Endothelial cell (in vitro differentiated cells): ENCODE results near the gene ROR2. TPM values are rescaled to one million over a fixed set of nuclear protein-coding genes. Genes with fewer than 3 reads are reported as not detected.

Experiments
- DNase-seq: peaks from one replicate; pipeline ENCODE4 v3.0.0; 2021; ENCODE audit warnings: low spot score
- H3K27ac Mint-ChIP-seq: one replicate; pipeline ENCODE4 v1.8.0; 2021; ENCODE audit warnings: mixed read lengths, inconsistent platforms; ENCODE audit not compliant: unreplicated experiment
- H3K27me3 Mint-ChIP-seq: one replicate; pipeline ENCODE4 v1.8.0; 2021; ENCODE audit warnings: mild to moderate bottlenecking, moderate library complexity, mixed read lengths, inconsistent platforms; ENCODE audit not compliant: unreplicated experiment
- H3K36me3 Mint-ChIP-seq: one replicate; pipeline ENCODE4 v1.8.0; 2021; ENCODE audit warnings: mild to moderate bottlenecking, low read depth, mixed read lengths, inconsistent platforms; ENCODE audit not compliant: unreplicated experiment
- H3K4me1 Mint-ChIP-seq: one replicate; pipeline ENCODE4 v1.8.0; 2021; ENCODE audit warnings: mild to moderate bottlenecking, mixed read lengths, inconsistent platforms; ENCODE audit not compliant: unreplicated experiment
- H3K4me3 Mint-ChIP-seq: one replicate; pipeline ENCODE4 v1.8.0; 2021; ENCODE audit warnings: mild to moderate bottlenecking, mixed read lengths, inconsistent platforms; ENCODE audit not compliant: unreplicated experiment
- H3K9me3 Mint-ChIP-seq: one replicate; pipeline ENCODE4 v1.8.0; 2021; ENCODE audit warnings: mixed read lengths, inconsistent platforms; ENCODE audit not compliant: unreplicated experiment
- total RNA-seq: library from RNA; stranded (reverse); fragmentation: NEBNext Ultra II Directional; extraction: Animal tissue kit (Norgen Biotek cat#: 25700); gene quantifications from one replicate; pipeline ENCODE4 v1.2.1, GENCODE V29; 2021; ENCODE audit not compliant: unreplicated experiment
- TF ChIP-seq, protein P1 (sequence below): fragments of 200-600 bp; sonication (generic); IDR thresholded peaks from one replicate; pipeline ENCODE4 v1.5.0; 2021; ENCODE audit warnings: antibody characterized with exemption; ENCODE audit not compliant: unreplicated experiment

Gene ROR2
- total RNA-seq, 1 donor from 2014 or later, result 3.5 TPM

GRCh38 chr9:91842358-91843049, 107.5 kb downstream of the ROR2 start:
- DNase-seq, result no peak
- no peaks in the 10 kb centered on the region for H3K9me3 Mint-ChIP-seq
- H3K4me1 Mint-ChIP-seq, result no peaks in the 10 kb centered on the region
- TF ChIP-seq, protein P1, sequence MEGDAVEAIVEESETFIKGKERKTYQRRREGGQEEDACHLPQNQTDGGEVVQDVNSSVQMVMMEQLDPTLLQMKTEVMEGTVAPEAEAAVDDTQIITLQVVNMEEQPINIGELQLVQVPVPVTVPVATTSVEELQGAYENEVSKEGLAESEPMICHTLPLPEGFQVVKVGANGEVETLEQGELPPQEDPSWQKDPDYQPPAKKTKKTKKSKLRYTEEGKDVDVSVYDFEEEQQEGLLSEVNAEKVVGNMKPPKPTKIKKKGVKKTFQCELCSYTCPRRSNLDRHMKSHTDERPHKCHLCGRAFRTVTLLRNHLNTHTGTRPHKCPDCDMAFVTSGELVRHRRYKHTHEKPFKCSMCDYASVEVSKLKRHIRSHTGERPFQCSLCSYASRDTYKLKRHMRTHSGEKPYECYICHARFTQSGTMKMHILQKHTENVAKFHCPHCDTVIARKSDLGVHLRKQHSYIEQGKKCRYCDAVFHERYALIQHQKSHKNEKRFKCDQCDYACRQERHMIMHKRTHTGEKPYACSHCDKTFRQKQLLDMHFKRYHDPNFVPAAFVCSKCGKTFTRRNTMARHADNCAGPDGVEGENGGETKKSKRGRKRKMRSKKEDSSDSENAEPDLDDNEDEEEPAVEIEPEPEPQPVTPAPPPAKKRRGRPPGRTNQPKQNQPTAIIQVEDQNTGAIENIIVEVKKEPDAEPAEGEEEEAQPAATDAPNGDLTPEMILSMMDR, result no peak
- no peaks in the 10 kb centered on the region for H3K36me3 Mint-ChIP-seq
- no peak overlapping the region for H3K27ac Mint-ChIP-seq
- peaks cover 2% of the 10 kb centered on the region for H3K27me3 Mint-ChIP-seq
- no peak overlapping the region for H3K4me3 Mint-ChIP-seq

DNA sequence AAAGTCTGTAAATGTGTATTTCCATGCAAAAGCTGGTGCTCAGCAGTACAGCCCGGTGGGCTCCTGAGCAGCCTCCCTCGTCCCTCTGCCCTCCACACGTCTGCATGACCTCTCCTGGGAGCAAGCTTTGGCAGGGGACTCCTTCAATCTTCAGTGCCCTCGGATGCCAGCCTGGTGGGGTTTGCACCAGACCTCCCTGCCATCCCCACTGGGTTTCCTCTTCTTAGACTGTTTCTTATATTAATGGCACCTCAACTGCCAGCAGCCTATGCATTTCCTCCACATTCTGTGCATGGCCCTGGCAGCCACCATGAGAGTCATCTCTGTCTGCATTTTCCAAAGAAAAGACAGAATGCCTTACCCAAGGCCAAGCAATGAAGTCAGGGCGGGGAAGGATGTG, 108.4 kb downstream of the ROR2 start:
- Mint-ChIP-seq H3K4me3 (no peak overlapping the region), H3K27ac (no peak overlapping the region), H3K27me3 (peaks cover 2% of the 10 kb centered on the region), H3K36me3 (no peaks in the 10 kb centered on the region), H3K4me1 (no peaks in the 10 kb centered on the region), H3K9me3 (no peaks in the 10 kb centered on the region)
- TF ChIP-seq, protein P1, result no peak
- no peak for DNase-seq

- TF ChIP-seq, protein P1, result no peak
- Mint-ChIP-seq H3K36me3 (no peaks in the 10 kb centered on the region), H3K4me3 (no peak overlapping the region), H3K4me1 (no peaks in the 10 kb centered on the region), H3K27ac (no peak overlapping the region), H3K27me3 (peaks cover 3% of the 10 kb centered on the region), H3K9me3 (no peaks in the 10 kb centered on the region)
- DNase-seq, result no peak
These were observed 109.1 kb downstream of the ROR2 start for GRCh38 chr9:91840882-91841281.

DNA sequence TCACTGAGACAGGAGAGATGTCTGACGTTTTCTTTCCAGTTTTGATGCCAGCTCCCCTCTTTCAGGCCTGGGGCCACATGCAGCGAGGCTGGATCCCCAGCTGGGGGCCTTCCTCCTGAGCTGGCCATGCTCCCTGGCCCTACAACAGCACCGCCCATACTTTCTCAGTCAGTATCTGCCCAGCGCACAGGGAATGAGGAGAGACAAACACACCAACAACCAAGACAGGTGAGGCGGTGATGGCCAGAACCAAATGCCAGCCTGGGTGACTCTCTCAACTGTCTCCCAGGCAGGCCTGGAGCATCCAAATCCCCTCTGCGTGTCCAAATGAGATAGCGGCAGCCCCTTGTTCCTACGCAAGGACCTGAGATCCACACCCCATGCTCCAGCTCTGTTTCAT, 109.6 kb downstream of the ROR2 start:
- H3K27ac Mint-ChIP-seq, result no peak overlapping the region
- no peaks in the 10 kb centered on the region for H3K4me1 Mint-ChIP-seq

GRCh38 chr9:91839926-91840465, 110.0 kb downstream of the ROR2 start:
- no peaks in the 10 kb centered on the region for H3K36me3 Mint-ChIP-seq

More for the DNA sequence above, 109.6 kb downstream of the ROR2 start:
- peaks cover 4% of the 10 kb centered on the region for H3K27me3 Mint-ChIP-seq
- DNase-seq, result no peak
- H3K4me3 Mint-ChIP-seq, result no peak overlapping the region
- H3K9me3 Mint-ChIP-seq, result no peaks in the 10 kb centered on the region
- TF ChIP-seq, protein P1, result no peak
- no peaks in the 10 kb centered on the region for H3K36me3 Mint-ChIP-seq

More at GRCh38 chr9:91839926-91840465, 110.0 kb downstream of the ROR2 start:
- H3K4me1 Mint-ChIP-seq, result no peaks in the 10 kb centered on the region
- TF ChIP-seq, protein P1, result no peak
- DNase-seq, result no peak
- H3K27me3 Mint-ChIP-seq, result peaks cover 4% of the 10 kb centered on the region
- no peak overlapping the region for H3K4me3 Mint-ChIP-seq
- no peak overlapping the region for H3K27ac Mint-ChIP-seq
- H3K9me3 Mint-ChIP-seq, result no peaks in the 10 kb centered on the region
